ENCODE results near the gene HECA.

The HECA gene

GRCh38 chr6:139134817-139135577 is at the start of gene HECA:
TSS of gene HECA (plus strand) at chr6:139135080. CDS start at chr6:139135397, 317 bp downstream.
- Histone ChIP-seq H3K36me3 (ENCODE audit: insufficient read depth, low read length) (no peaks in the 10 kb centered on the region), H3K4me3 (ENCODE audit: low read depth in 1 of 2, low read length in 2 of 2) (peak within 1 kb of the TSS; percentile 80 to 82), H3K27ac (ENCODE audit: low read depth, low read length) (peak within 1 kb of the TSS; percentile 85), H3K9ac (ENCODE audit: low read length) (peak within 1 kb of the TSS; percentile 65), H3K9me3 (ENCODE audit: low read length) (no peaks in the 10 kb centered on the region), H3K4me1 (ENCODE audit: insufficient read depth, low read length) (peaks cover 28% of the 10 kb centered on the region), H3K27me3 (ENCODE audit: control insufficient read depth in 1 of 2, insufficient read depth in 2 of 2, low read length in 2 of 2) (no peaks in the 10 kb centered on the region)

GRCh38 chr6:139091826-139092225 is 43.1 kb upstream of the HECA start:
- H3K9ac ChIP-seq (ENCODE audit: low read length): no peak overlapping the region
- no peaks in the 10 kb centered on the region for H3K9me3 ChIP-seq (ENCODE audit: low read length)
- no peaks in the 10 kb centered on the region for H3K4me1 ChIP-seq (ENCODE audit: insufficient read depth, low read length)

GRCh38 chr6:139099984-139100383 is 34.9 kb upstream of the HECA start:
- Histone ChIP-seq H3K4me1 (ENCODE audit: insufficient read depth, low read length) (no peaks in the 10 kb centered on the region), H3K27ac (ENCODE audit: low read depth, low read length) (no peak overlapping the region), H3K9ac (ENCODE audit: low read length) (no peak overlapping the region), H3K36me3 (ENCODE audit: insufficient read depth, low read length) (no peaks in the 10 kb centered on the region), H3K27me3 (ENCODE audit: control insufficient read depth in 1 of 2, insufficient read depth in 2 of 2, low read length in 2 of 2) (no peaks in the 10 kb centered on the region), H3K4me3 (ENCODE audit: low read depth in 1 of 2, low read length in 2 of 2) (no peak overlapping the region), H3K9me3 (ENCODE audit: low read length) (no peaks in the 10 kb centered on the region)

More at GRCh38 chr6:139091826-139092225, 43.1 kb upstream of the HECA start:
- no peak overlapping the region for H3K4me3 ChIP-seq (ENCODE audit: low read depth in 1 of 2, low read length in 2 of 2)
- H3K27ac ChIP-seq (ENCODE audit: low read depth, low read length): no peak overlapping the region
- H3K27me3 ChIP-seq (ENCODE audit: control insufficient read depth in 1 of 2, insufficient read depth in 2 of 2, low read length in 2 of 2): no peaks in the 10 kb centered on the region
- H3K36me3 ChIP-seq (ENCODE audit: insufficient read depth, low read length): no peaks in the 10 kb centered on the region

- no peaks in the 10 kb centered on the region for H3K27me3 ChIP-seq (ENCODE audit: control insufficient read depth in 1 of 2, insufficient read depth in 2 of 2, low read length in 2 of 2)
- H3K27ac ChIP-seq (ENCODE audit: low read depth, low read length): no peak overlapping the region
- H3K4me1 ChIP-seq (ENCODE audit: insufficient read depth, low read length): no peaks in the 10 kb centered on the region
- no peak overlapping the region for H3K4me3 ChIP-seq (ENCODE audit: low read depth in 1 of 2, low read length in 2 of 2)
- no peaks in the 10 kb centered on the region for H3K36me3 ChIP-seq (ENCODE audit: insufficient read depth, low read length)
- H3K9ac ChIP-seq (ENCODE audit: low read length): no peak overlapping the region
- H3K9me3 ChIP-seq (ENCODE audit: low read length): no peaks in the 10 kb centered on the region
Measured at GRCh38 chr6:139107051-139107450, 27.8 kb upstream of the HECA start.

GRCh38 chr6:139108378-139108777 is 26.5 kb upstream of the HECA start:
- no peaks in the 10 kb centered on the region for H3K36me3 ChIP-seq (ENCODE audit: insufficient read depth, low read length)

GRCh38 chr6:139109558-139109957 is 25.3 kb upstream of the HECA start:
- Histone ChIP-seq H3K36me3 (ENCODE audit: insufficient read depth, low read length) (no peaks in the 10 kb centered on the region), H3K4me1 (ENCODE audit: insufficient read depth, low read length) (no peaks in the 10 kb centered on the region), H3K27me3 (ENCODE audit: control insufficient read depth in 1 of 2, insufficient read depth in 2 of 2, low read length in 2 of 2) (no peaks in the 10 kb centered on the region), H3K4me3 (ENCODE audit: low read depth in 1 of 2, low read length in 2 of 2) (no peak overlapping the region), H3K27ac (ENCODE audit: low read depth, low read length) (no peak overlapping the region), H3K9ac (ENCODE audit: low read length) (no peak overlapping the region), H3K9me3 (ENCODE audit: low read length) (no peaks in the 10 kb centered on the region)

More at GRCh38 chr6:139108378-139108777, 26.5 kb upstream of the HECA start:
- Histone ChIP-seq H3K27ac (ENCODE audit: low read depth, low read length) (no peak overlapping the region), H3K9me3 (ENCODE audit: low read length) (no peaks in the 10 kb centered on the region), H3K27me3 (ENCODE audit: control insufficient read depth in 1 of 2, insufficient read depth in 2 of 2, low read length in 2 of 2) (no peaks in the 10 kb centered on the region), H3K4me3 (ENCODE audit: low read depth in 1 of 2, low read length in 2 of 2) (no peak overlapping the region), H3K4me1 (ENCODE audit: insufficient read depth, low read length) (no peaks in the 10 kb centered on the region), H3K9ac (ENCODE audit: low read length) (no peak overlapping the region)

- Histone ChIP-seq H3K9me3 (ENCODE audit: low read length) (no peaks in the 10 kb centered on the region), H3K4me1 (ENCODE audit: insufficient read depth, low read length) (no peaks in the 10 kb centered on the region), H3K27me3 (ENCODE audit: control insufficient read depth in 1 of 2, insufficient read depth in 2 of 2, low read length in 2 of 2) (no peaks in the 10 kb centered on the region), H3K27ac (ENCODE audit: low read depth, low read length) (no peak overlapping the region), H3K9ac (ENCODE audit: low read length) (no peak overlapping the region), H3K4me3 (ENCODE audit: low read depth in 1 of 2, low read length in 2 of 2) (no peak overlapping the region), H3K36me3 (ENCODE audit: insufficient read depth, low read length) (no peaks in the 10 kb centered on the region)
Measured at GRCh38 chr6:139112146-139112545, 22.7 kb upstream of the HECA start.

- Histone ChIP-seq H3K27me3 (ENCODE audit: control insufficient read depth in 1 of 2, insufficient read depth in 2 of 2, low read length in 2 of 2) (no peaks in the 10 kb centered on the region), H3K9ac (ENCODE audit: low read length) (no peak overlapping the region), H3K4me3 (ENCODE audit: low read depth in 1 of 2, low read length in 2 of 2) (no peak overlapping the region), H3K36me3 (ENCODE audit: insufficient read depth, low read length) (no peaks in the 10 kb centered on the region), H3K27ac (ENCODE audit: low read depth, low read length) (no peak overlapping the region), H3K4me1 (ENCODE audit: insufficient read depth, low read length) (no peaks in the 10 kb centered on the region), H3K9me3 (ENCODE audit: low read length) (no peaks in the 10 kb centered on the region)
Measured at GRCh38 chr6:139112561-139112960, 22.3 kb upstream of the HECA start.

- Histone ChIP-seq H3K9me3 (ENCODE audit: low read length) (no peaks in the 10 kb centered on the region), H3K4me3 (ENCODE audit: low read depth in 1 of 2, low read length in 2 of 2) (no peak overlapping the region), H3K27me3 (ENCODE audit: control insufficient read depth in 1 of 2, insufficient read depth in 2 of 2, low read length in 2 of 2) (no peaks in the 10 kb centered on the region), H3K4me1 (ENCODE audit: insufficient read depth, low read length) (no peaks in the 10 kb centered on the region), H3K27ac (ENCODE audit: low read depth, low read length) (no peak overlapping the region), H3K36me3 (ENCODE audit: insufficient read depth, low read length) (no peaks in the 10 kb centered on the region), H3K9ac (ENCODE audit: low read length) (no peak overlapping the region)
Measured at GRCh38 chr6:139114746-139115145, 20.1 kb upstream of the HECA start.

GRCh38 chr6:139115989-139116758 is 18.7 kb upstream of the HECA start:
- Histone ChIP-seq H3K4me3 (ENCODE audit: low read depth in 1 of 2, low read length in 2 of 2) (no peak overlapping the region), H3K9me3 (ENCODE audit: low read length) (no peaks in the 10 kb centered on the region), H3K9ac (ENCODE audit: low read length) (no peak overlapping the region), H3K27ac (ENCODE audit: low read depth, low read length) (no peak overlapping the region), H3K36me3 (ENCODE audit: insufficient read depth, low read length) (no peaks in the 10 kb centered on the region), H3K4me1 (ENCODE audit: insufficient read depth, low read length) (no peaks in the 10 kb centered on the region), H3K27me3 (ENCODE audit: control insufficient read depth in 1 of 2, insufficient read depth in 2 of 2, low read length in 2 of 2) (no peaks in the 10 kb centered on the region)

GRCh38 chr6:139117734-139118133 is 17.1 kb upstream of the HECA start:
- no peaks in the 10 kb centered on the region for H3K27me3 ChIP-seq (ENCODE audit: control insufficient read depth in 1 of 2, insufficient read depth in 2 of 2, low read length in 2 of 2)
- H3K36me3 ChIP-seq (ENCODE audit: insufficient read depth, low read length): no peaks in the 10 kb centered on the region

More at GRCh38 chr6:139117734-139118133, 17.1 kb upstream of the HECA start:
- H3K9me3 ChIP-seq (ENCODE audit: low read length): no peaks in the 10 kb centered on the region
- no peaks in the 10 kb centered on the region for H3K4me1 ChIP-seq (ENCODE audit: insufficient read depth, low read length)
- H3K9ac ChIP-seq (ENCODE audit: low read length): no peak overlapping the region
- no peak overlapping the region for H3K4me3 ChIP-seq (ENCODE audit: low read depth in 1 of 2, low read length in 2 of 2)
- no peak overlapping the region for H3K27ac ChIP-seq (ENCODE audit: low read depth, low read length)

Measured in muscle layer of colon (tissue), 2 donors.